Lung microvascular endothelial cell (primary cell): Measurements from ENCODE around the gene ADM2. TPM values are rescaled to one million over a fixed set of nuclear protein-coding genes. Genes with fewer than 3 reads are reported as not detected.

Experiments used
- total RNA-seq: library from RNA; depleted of rRNA; stranded (reverse); fragments of >200 nt; gene quantifications from 2 replicates; pipeline ENCODE4 v1.2.1, GENCODE V29; 2014

The ADM2 gene
- total RNA-seq, 1 donor from 2014 or later = 0.99 TPM

Other genes starting within 250 kb of the ADM2 start
- 11.8 and 21.2 TPM in 2 replicates for gene TUBGCP6, start 236.5 kb upstream of the ADM2 start, total RNA-seq
- 9.4 and 11.3 TPM in 2 replicates for gene HDAC10, start 230.3 kb upstream of the ADM2 start, total RNA-seq
- gene MAPK12, start 219.9 kb upstream of the ADM2 start, total RNA-seq = 37.0 and 53.6 TPM in 2 replicates
- 16.3 and 21.8 TPM in 2 replicates for gene MAPK11, start 211.2 kb upstream of the ADM2 start, total RNA-seq
- gene PLXNB2, start 173.9 kb upstream of the ADM2 start, total RNA-seq = 47.3 and 55.2 TPM in 2 replicates
- 0.65 and 1.8 TPM in 2 replicates for gene DENND6B, start 154.5 kb upstream of the ADM2 start, total RNA-seq
- 32.9 and 37.7 TPM in 2 replicates for gene PPP6R2, start 138.2 kb upstream of the ADM2 start, total RNA-seq
- gene SBF1, start 6.5 kb upstream of the ADM2 start, total RNA-seq = 19.8 and 35.3 TPM in 2 replicates
- gene MIOX, start 5.3 kb downstream of the ADM2 start, total RNA-seq = not detected in 2 replicates
- gene LMF2, start 26.2 kb downstream of the ADM2 start, total RNA-seq = 18.7 and 27.0 TPM in 2 replicates
- gene NCAPH2, start 26.7 kb downstream of the ADM2 start, total RNA-seq = 14.5 and 17.0 TPM in 2 replicates
- 1.3 and 2.4 TPM in 2 replicates for gene SCO2, start 44.1 kb downstream of the ADM2 start, total RNA-seq
- 8.9 and 19.8 TPM in 2 replicates for gene TYMP, start 48.5 kb downstream of the ADM2 start, total RNA-seq
- gene KLHDC7B, start 64.4 kb downstream of the ADM2 start, total RNA-seq = not detected in 2 replicates
- not detected in 2 replicates for gene SYCE3, start 81.4 kb downstream of the ADM2 start, total RNA-seq
- gene CPT1B, start 96.9 kb downstream of the ADM2 start, total RNA-seq = 1.5 and 5.2 TPM in 2 replicates
- 20.5 and 25.4 TPM in 2 replicates for gene CHKB, start 101.3 kb downstream of the ADM2 start, total RNA-seq
- gene MAPK8IP2, start 119.2 kb downstream of the ADM2 start, total RNA-seq = 0.20 and 0.22 TPM in 2 replicates
- 8.7 and 11.3 TPM in 2 replicates for gene ARSA, start 146.6 kb downstream of the ADM2 start, total RNA-seq
- gene SHANK3, start 191.3 kb downstream of the ADM2 start, total RNA-seq = 7.6 and 11.5 TPM in 2 replicates